ENCODE results near the gene SSU72. TPM values are rescaled to one million over a fixed set of nuclear protein-coding genes. Genes with fewer than 3 reads are reported as not detected.

SSU72 gene
- total RNA-seq, 1 experiment from 2014 or later, result 104 TPM

GRCh38 chr1:1622788-1623094 lies 48.1 kb upstream of the SSU72 start:
- no peak for DNase-seq (ENCODE audit: unreplicated experiment)
- peaks cover 7% of the 10 kb centered on the region for H3K36me3 Mint-ChIP-seq (ENCODE audit: insufficient read depth, unreplicated experiment)
- ChIA-PET CTCF (no interaction called here), POLR2A (no interaction called here)
- intact Hi-C loops (cut with micrococcal nuclease), result no loop called here
- no peaks in the 10 kb centered on the region for H3K4me1 Mint-ChIP-seq (ENCODE audit: insufficient read depth, unreplicated experiment)
- TF ChIP-seq CTCF (IDR thresholded peaks at IDR 0.05; ENCODE audit: unreplicated experiment), result no peak
- H3K9me3 Mint-ChIP-seq (ENCODE audit: unreplicated experiment), result no peaks in the 10 kb centered on the region
- H3K4me3 Mint-ChIP-seq (ENCODE audit: unreplicated experiment), result no peak overlapping the region
- H3K27ac Mint-ChIP-seq (ENCODE audit: low read depth, unreplicated experiment), result no peak overlapping the region
- BruUV-seq (replicated peaks), result no TSS peak
- no peaks in the 10 kb centered on the region for H3K27me3 Mint-ChIP-seq (ENCODE audit: insufficient read depth, unreplicated experiment)

DNA sequence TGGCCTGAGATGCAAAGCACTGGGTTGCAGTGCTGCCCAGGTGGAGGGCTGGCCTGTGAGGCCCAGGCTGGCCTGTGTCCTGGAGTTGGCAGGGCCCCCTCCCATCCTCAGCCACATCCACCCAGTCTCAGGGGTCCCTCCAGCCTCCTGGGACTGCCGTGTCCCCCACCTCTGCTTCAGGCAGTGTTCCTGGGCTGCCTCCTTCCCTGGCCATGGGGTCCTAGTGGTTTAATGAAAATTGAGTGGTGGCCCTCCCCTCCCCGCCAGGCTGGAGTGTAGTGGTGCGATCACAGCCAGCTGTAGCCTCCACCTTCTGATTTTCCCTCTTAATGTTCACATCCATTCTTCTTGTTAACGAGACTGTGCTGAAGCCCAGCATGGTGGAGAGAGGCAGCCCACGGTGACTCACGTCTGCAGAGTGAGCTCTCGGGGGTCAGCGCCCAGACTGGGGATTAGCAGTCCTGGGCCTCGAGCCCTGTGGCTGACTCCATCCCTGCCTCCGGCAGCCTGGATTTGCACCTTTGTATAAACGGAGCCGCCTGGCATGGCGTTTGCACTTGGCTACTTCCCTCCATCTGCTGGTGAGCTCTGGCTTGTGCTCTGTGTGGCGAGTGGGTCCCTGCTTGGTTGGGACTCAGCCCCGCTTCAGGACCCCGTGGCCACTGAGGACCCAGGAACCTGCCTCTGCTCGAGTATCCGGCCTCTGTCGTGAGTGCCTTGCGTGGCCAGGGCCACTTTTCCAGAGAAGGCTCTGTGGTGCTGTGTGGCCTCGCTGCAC lies 47.5 kb upstream of the SSU72 start:
- CTCF ChIA-PET, result interaction anchor here (0.6 kb wide), 1 partner anchor 511 kb away, joined by 3 read pairs; no protein-coding TSS in a partner anchor
- Mint-ChIP-seq H3K36me3 (ENCODE audit: insufficient read depth, unreplicated experiment) (peaks cover 7% of the 10 kb centered on the region), H3K27ac (ENCODE audit: low read depth, unreplicated experiment) (no peak overlapping the region), H3K4me1 (ENCODE audit: insufficient read depth, unreplicated experiment) (no peaks in the 10 kb centered on the region), H3K27me3 (ENCODE audit: insufficient read depth, unreplicated experiment) (no peaks in the 10 kb centered on the region), H3K9me3 (ENCODE audit: unreplicated experiment) (no peaks in the 10 kb centered on the region), H3K4me3 (ENCODE audit: unreplicated experiment) (no peak overlapping the region)
- DNase-seq (ENCODE audit: unreplicated experiment), result no peak
- intact Hi-C loops (cut with micrococcal nuclease), result no loop called here
- no TSS peak for BruUV-seq (replicated peaks)
- POLR2A ChIA-PET, result no interaction called here
- TF ChIP-seq CTCF (IDR thresholded peaks at IDR 0.05; ENCODE audit: unreplicated experiment), result no peak

GRCh38 chr1:1621173-1622009 lies 46.7 kb upstream of the SSU72 start:
- H3K27me3 Mint-ChIP-seq (ENCODE audit: insufficient read depth, unreplicated experiment), result no peaks in the 10 kb centered on the region
- intact Hi-C loops (cut with micrococcal nuclease), result no loop called here
- H3K27ac Mint-ChIP-seq (ENCODE audit: low read depth, unreplicated experiment), result no peak overlapping the region
- no peak for DNase-seq (ENCODE audit: unreplicated experiment)
- ChIA-PET CTCF (no interaction called here), POLR2A (no interaction called here)
- H3K9me3 Mint-ChIP-seq (ENCODE audit: unreplicated experiment), result no peaks in the 10 kb centered on the region
- BruUV-seq (replicated peaks), result no TSS peak
- H3K4me3 Mint-ChIP-seq (ENCODE audit: unreplicated experiment), result no peak overlapping the region
- no peak for TF ChIP-seq CTCF (IDR thresholded peaks at IDR 0.05; ENCODE audit: unreplicated experiment)
- peaks cover 7% of the 10 kb centered on the region for H3K36me3 Mint-ChIP-seq (ENCODE audit: insufficient read depth, unreplicated experiment)
- no peaks in the 10 kb centered on the region for H3K4me1 Mint-ChIP-seq (ENCODE audit: insufficient read depth, unreplicated experiment)

DNA sequence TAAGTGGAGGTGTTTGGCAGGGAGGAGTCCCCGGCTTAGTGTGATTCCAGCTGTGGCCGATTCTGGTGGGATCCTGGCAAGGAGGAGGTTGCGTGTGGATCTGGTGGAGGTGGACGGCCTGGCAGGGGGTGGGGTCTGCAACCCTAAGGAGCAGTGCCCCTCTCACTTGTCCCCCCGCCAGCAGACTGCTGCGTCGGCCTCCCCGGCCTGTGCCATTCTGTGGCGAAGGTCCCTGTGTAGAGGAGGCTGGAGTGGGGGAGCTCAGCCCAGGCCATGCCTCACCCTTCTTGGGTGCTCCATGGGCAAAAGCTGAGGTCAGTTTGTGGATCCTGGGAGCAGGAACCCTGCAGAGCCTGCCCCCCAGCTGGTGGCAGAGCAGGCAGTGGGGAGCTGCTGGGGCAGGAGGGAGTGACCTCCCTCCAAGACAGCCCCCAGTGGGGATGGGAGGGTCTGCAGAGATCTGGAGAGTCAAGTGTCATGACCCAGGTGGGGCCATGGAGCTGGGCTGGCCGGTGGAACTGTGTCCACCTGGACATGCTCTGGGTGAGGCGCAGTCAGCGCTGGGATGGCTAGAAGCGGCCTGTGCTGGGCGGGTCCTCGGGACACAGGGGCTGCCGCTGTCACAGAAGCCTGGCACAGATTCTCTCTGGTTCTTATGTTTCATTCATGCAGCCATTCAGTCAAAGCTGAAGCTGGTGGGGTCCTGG lies 45.9 kb upstream of the SSU72 start:
- CTCF ChIA-PET, result interaction anchor here (0.6 kb wide), 1 partner anchor 499 kb away, joined by 3 read pairs; no protein-coding TSS in a partner anchor
- no peaks in the 10 kb centered on the region for H3K4me1 Mint-ChIP-seq (ENCODE audit: insufficient read depth, unreplicated experiment)

More for the DNA sequence above, 45.9 kb upstream of the SSU72 start:
- no TSS peak for BruUV-seq (replicated peaks)
- intact Hi-C loops (cut with micrococcal nuclease), result no loop called here
- no peaks in the 10 kb centered on the region for H3K27me3 Mint-ChIP-seq (ENCODE audit: insufficient read depth, unreplicated experiment)
- H3K36me3 Mint-ChIP-seq (ENCODE audit: insufficient read depth, unreplicated experiment), result peaks cover 7% of the 10 kb centered on the region
- POLR2A ChIA-PET, result no interaction called here
- DNase-seq (ENCODE audit: unreplicated experiment), result no peak
- H3K9me3 Mint-ChIP-seq (ENCODE audit: unreplicated experiment), result no peaks in the 10 kb centered on the region
- no peak for TF ChIP-seq CTCF (IDR thresholded peaks at IDR 0.05; ENCODE audit: unreplicated experiment)
- H3K4me3 Mint-ChIP-seq (ENCODE audit: unreplicated experiment), result no peak overlapping the region
- no peak overlapping the region for H3K27ac Mint-ChIP-seq (ENCODE audit: low read depth, unreplicated experiment)
